GM19351 (cell line): ENCODE data around the gene ID2.

ENCODE experiments used
- ATAC-seq: cut with Tn5 transposase; IDR thresholded peaks from one replicate; pipeline ENCODE4 v1.9.1; 2021; ENCODE audit warnings: mild to moderate bottlenecking, moderate library complexity; ENCODE audit not compliant: unreplicated experiment

ID2 gene

DNA sequence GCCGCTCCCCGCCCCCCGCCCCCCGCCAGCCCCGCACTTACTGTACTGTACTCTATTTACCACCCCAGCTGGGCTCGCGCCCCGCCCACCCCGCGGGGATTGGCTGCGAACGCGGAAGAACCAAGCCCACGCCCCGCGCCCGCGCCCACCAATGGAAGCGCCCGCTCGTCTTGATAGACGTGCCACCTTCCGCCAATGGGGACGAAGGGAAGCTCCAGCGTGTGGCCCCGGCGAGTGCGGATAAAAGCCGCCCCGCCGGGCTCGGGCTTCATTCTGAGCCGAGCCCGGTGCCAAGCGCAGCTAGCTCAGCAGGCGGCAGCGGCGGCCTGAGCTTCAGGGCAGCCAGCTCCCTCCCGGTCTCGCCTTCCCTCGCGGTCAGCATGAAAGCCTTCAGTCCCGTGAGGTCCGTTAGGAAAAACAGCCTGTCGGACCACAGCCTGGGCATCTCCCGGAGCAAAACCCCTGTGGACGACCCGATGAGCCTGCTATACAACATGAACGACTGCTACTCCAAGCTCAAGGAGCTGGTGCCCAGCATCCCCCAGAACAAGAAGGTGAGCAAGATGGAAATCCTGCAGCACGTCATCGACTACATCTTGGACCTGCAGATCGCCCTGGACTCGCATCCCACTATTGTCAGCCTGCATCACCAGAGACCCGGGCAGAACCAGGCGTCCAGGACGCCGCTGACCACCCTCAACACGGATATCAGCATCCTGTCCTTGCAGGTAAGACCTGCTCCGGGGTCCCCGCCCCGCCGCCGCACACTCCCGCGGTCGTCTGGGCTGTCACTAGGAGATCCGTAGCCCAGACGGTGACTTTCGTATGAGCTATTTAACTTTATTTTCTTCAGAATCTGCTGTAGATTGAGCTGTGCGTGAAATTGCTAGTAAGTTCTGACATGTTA lies at the start of gene ID2:
Gene ID2, plus strand, starts transcription at position 271 of the 907 bp plus-strand sequence. Its CDS starts 110 bp downstream, at position 381.
- peak; percentile 60 for ATAC-seq

GRCh38 chr2:8632755-8633154 lies 49.1 kb upstream of the ID2 start:
- ATAC-seq = no peak

DNA sequence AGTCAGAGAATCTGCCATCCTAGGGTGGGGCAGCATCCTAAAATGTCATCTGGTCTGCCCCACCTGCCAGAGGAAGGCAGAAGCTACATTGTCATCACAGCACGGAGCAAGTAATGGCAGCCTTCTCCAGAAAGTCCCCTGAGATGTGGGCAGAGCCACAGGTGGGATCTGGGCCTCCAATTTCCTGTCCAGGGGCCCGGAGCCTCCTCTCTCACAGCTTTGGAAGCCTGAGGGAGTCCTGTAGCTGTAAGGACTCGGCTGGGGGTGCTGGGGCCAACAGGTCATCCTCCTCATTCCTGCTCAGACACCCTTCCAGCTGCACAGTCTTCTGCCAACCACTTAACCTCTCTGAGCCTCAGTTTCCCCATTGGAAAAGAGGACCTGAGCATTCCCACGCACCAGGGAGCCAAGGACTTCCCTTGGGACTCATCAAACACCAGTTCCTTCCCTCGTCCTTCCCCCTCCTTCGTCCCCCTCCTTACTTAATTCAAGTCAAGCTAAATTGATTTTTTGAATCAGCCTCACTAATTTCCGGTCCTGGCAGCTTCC lies 48.6 kb upstream of the ID2 start:
- ATAC-seq = no peak

DNA sequence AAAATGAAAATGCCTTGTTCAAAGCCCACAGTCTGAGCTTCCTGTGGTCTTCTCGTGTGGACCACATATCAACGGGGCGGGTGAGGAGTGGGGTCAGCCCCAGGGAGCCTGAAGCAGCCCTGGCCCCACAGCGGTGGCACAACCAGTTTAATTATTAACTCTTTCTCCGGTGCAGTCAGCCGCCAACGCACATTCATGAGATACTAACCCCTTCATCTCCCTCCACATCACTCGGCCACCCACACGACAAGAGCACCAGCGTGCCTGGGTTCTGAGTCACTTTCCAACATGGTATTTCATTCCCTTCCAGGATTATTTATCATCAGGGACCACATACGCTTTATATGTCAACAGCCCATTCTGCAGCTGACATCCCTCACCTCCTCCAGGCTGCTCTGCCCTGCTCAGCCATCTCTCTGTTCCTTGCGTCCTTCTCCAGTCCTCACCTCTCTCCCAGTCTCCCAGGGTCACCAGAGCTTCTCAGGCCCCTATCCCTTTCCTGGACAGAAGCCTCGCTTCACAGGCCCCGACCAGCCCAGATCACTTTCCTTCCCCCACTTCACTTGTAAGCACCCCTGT lies 48.0 kb upstream of the ID2 start:
- ATAC-seq = no peak

DNA sequence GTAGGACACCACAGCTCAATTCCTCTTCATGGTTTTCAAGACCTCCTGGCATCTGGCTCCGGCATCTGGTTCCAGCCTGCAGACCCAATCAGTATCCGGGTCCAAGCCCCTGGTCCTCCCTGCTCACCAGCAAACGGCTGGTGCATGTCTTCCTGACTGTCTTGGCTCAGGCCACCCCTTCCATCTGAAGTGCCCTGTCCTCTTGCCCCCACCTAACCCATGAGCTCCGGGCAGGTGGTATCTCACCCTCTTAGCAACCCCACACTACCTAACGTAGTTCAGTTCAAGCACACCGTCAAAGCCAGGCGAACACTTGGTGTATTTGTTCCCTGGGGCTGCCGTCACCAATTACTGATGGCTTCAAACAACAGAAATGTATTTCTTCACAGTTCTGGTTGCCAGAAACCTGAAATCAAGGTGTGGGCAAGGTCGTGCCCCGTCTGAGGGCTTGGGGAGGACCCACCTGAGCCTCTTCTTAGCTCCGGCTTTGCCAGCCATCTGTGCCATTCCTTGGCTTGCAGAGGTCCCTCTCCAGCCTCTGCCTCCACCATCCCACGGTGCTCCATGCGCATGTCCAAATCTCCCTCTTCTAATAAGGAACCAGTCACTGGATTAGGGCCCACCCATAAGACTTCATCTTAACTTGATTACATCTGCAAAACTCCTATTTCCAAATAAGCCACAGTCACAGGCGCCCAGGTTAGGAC lies 47.2 kb upstream of the ID2 start:
- ATAC-seq = no peak

DNA sequence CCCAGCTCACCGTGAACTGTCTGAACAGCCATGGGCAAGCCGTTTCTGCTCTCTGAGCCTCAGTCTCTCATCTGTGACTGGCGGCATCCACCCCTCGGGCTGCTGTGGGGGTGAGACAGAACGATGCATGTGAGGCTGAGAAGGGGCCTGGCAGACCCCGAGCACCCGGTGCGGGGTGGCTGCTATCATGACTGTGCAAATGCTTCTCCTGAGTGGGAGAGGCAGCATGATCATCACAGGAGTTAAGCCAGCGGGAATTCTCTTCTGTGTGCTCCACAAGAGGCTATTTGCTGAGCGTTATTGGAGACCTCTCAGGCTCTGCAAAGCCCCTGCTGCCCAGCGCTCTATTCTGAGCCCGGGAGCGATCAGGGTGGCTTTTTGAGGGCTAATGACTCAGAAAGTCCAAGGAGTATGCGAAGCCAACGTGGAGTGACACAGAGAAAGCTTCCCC lies 45.8 kb upstream of the ID2 start:
- ATAC-seq = no peak

GRCh38 chr2:8636721-8637636 lies 44.9 kb upstream of the ID2 start:
- ATAC-seq = no peak

DNA sequence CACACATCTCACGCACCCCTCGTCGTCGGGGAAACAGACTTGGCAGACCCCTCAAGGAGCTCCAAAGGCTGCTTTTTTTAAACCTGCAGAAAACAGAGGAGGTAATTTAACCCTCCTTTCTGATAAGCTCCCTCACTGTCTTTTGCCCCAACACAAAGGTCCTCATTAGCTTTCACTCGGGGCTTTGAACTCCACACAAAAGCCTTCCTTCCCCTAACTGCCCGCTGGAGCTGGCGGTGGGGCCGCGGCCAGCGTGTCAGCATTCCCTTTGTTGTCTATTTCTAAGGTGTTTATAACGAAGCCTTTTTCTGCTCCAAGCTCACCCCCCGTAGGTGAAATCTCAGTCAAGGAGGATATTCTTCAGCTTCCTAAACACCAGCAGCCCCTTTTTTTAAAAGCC lies 43.5 kb upstream of the ID2 start:
- ATAC-seq = no peak

DNA sequence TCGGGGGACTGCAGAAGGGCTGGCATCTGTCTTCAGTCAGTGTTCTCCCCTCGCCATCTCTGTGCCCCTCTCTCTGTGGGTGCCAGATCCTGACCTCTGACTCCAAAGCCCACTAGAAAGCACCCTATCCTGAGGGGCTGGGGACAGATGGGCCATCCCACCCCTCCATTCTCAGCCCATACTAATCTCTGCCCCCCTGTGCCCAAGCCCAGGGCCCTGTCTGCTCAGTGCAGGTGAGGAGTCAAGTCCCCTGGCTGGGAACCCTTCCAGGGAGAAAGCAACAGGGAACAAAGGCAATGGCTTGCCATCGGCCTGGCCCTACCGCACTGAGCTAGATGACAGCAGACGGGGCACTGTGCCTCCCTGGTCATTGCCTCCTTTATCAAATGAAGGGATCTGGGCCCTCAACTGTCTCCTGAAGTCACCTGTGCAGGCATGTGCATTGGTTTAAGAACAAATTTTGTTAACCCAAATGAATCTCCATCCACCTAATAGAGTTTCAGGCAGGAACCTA lies 42.7 kb upstream of the ID2 start:
- ATAC-seq = no peak

DNA sequence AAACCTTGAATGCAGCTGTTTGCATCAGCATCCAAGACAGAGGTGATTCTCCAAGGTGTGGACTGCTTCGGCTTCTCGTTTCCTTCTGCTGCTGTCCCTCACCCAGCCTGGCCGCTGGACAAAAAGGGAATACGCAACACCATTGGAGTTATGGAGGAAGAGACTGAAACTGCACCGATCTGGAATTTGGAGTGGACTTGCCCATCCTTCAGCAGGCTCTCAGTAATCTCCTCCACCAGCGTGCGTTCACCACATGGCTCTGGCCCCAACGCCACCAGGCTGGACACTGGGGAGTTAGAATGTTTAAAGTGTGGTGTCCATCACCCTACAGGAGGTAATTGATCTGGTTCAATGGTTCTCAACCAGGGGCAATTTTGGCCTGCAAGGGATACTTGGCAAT lies 41.4 kb upstream of the ID2 start:
- ATAC-seq = no peak

GRCh38 chr2:8641301-8641965 lies 40.4 kb upstream of the ID2 start:
- ATAC-seq = no peak

GRCh38 chr2:8642366-8643068 lies 39.3 kb upstream of the ID2 start:
- ATAC-seq = no peak

GRCh38 chr2:8643250-8643995 lies 38.4 kb upstream of the ID2 start:
- ATAC-seq = no peak

DNA sequence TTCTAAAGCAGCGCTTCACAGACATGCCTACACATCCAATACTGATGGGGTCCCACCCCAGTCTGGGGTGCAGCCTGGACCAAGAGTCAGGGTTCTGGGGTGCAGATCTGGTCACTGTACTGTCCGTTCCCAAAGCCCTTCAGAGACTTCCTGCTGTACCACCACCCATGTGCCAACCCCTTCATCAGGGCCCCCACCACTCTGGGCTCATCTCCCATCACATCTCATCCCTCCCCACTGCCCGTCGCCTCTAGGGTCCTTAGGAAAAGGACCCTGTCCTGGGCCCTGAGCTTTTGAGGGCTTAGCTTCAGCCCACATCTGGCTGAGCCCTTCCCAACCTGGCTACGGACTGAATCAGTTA lies 37.9 kb upstream of the ID2 start:
- ATAC-seq = no peak

- no peak for ATAC-seq
These were observed 37.2 kb upstream of the ID2 start for GRCh38 chr2:8644605-8645175.

DNA sequence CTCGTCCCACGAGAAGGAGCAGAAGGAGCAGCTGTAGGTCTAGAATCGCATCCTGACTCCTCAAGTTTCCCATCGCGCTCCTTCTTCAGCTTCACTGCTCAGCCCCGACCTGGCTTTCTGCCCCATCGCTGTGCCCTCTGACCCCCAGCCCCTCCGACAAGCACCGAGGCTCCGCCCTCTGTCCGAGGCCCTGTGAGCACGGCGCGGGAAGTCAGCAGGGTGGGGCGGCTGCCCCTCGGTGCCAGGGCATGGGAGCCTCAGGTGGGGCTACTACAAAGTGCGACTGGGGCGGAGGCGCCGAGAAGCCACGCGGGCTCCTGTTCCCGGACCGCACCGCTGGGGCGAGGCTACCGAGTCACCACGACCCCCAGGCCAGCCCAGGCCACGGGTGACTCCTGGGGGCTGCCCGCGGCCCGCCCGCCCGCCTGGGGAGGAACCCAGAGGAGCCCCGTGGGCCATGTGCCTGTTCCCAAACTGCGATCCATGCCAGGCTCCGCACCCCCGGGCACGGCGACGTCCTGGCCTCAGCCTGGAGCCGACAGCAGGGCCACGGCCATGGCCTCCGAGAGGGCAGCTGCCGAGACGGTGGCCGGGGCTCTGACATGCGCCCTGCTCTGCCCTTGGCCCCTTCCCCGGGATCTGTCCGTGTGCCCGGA lies 36.6 kb upstream of the ID2 start:
- ATAC-seq = no peak

- ATAC-seq = no peak
These were observed 35.0 kb upstream of the ID2 start for GRCh38 chr2:8646731-8647461.
